ENCODE data around the gene TAF15.

- TF ChIP-seq GATA2 (IDR thresholded peaks at IDR 0.05; ENCODE audit: low read depth, low read length) (no peak), GATA3 (IDR thresholded peaks at IDR 0.05; ENCODE audit: low read depth, low read length) (no peak)
These were observed 39.3 kb upstream of the TAF15 start for GRCh38 chr17:35769895-35770486.

All from SH-SY5Y (cell line).